B cell (primary cell): ENCODE data around the gene PLEKHO1. TPM values are rescaled to one million over a fixed set of nuclear protein-coding genes. Genes with fewer than 3 reads are reported as not detected.
A peak's percentile ranks its signal among the peaks of the same experiment; 100 is the strongest.

Experiments
- ATAC-seq: fragments of 200-7000 bp; cut with Tn5 transposase; one replicate; pipeline ENCODE4 v1.10.0; 2021; ENCODE audit warnings: low read depth, mild to moderate bottlenecking, moderate number of reproducible peaks, moderate library complexity
- CTCF ChIA-PET: fragments of 350-600 bp; sonication (Branson Sonifier 250); formaldehyde crosslinking; loops from one replicate; lab custom pipeline; 2021; ENCODE audit warnings: antibody characterized with exemption, inconsistent platforms; lab: Charles Lee
- POLR2A ChIA-PET: fragments of 350-600 bp; sonication (Branson Sonifier 250); formaldehyde crosslinking; loops from one replicate; lab custom pipeline; 2021; ENCODE audit warnings: antibody characterized with exemption; lab: Charles Lee
- DNase-seq: peaks from one replicate; pipeline ENCODE4 v3.0.0; 2013
- H2AFZ ChIP-seq: 2 replicates; pipeline ENCODE4 v1.6.1; 2012; ENCODE audit warnings: mild to moderate bottlenecking, low read depth, low read length; ENCODE audit not compliant: insufficient read depth, poor library complexity, severe bottlenecking
- H3K27ac ChIP-seq, 2 donors: 1 replicate in 1 of 2; 2 replicates in 1 of 2; pipeline ENCODE4 v1.5.1; 2012 to 2013; ENCODE audit warnings: low read length in 2 of 2, mild to moderate bottlenecking in 2 of 2, moderate library complexity in 1 of 2
- H3K27me3 ChIP-seq, 4 experiments: fragments of 200-600 bp in 1 of 4; sonication (generic) in 1 of 4; replicated peaks in 1 of 4; 1 replicate in 2 of 4; 2 replicates in 2 of 4; pipeline versions ENCODE4 v1.6.1 to v1.7.0; 2013 to 2016; ENCODE audit warnings: low read length in 3 of 4, mild to moderate bottlenecking in 2 of 4, mixed read lengths in 1 of 4, moderate library complexity in 1 of 4; ENCODE audit not compliant: insufficient read depth in 4 of 4, control insufficient read depth in 3 of 4; ENCODE audit errors: control extremely low read depth in 1 of 4
- H3K36me3 ChIP-seq, 2 experiments: replicated peaks in 1 of 2; 1 replicate in 1 of 2; 2 replicates in 1 of 2; pipeline versions ENCODE4 v1.6.1 to v1.7.1; 2013; ENCODE audit warnings: low read length in 1 of 2; ENCODE audit not compliant: insufficient read depth in 2 of 2, control insufficient read depth in 1 of 2; ENCODE audit errors: control extremely low read depth in 1 of 2, extremely low read depth in 1 of 2
- H3K4me1 ChIP-seq, 2 donors: fragments of 200-600 bp in 1 of 2; sonication (generic) in 1 of 2; 1 replicate in 1 of 2; 2 replicates in 1 of 2; pipeline versions ENCODE4 v1.5.1 to v1.6.1; 2013 to 2017; ENCODE audit warnings: low read length in 2 of 2; ENCODE audit not compliant: control insufficient read depth in 2 of 2, insufficient read depth in 2 of 2
- H3K4me2 ChIP-seq: replicated peaks from 2 replicates; pipeline ENCODE3; 2012; ENCODE audit warnings: mild to moderate bottlenecking, low read depth, low read length; ENCODE audit not compliant: poor library complexity, severe bottlenecking
- H3K4me3 ChIP-seq, 5 experiments: fragments of 200-600 bp in 1 of 5; sonication (generic) in 1 of 5; 1 replicate in 3 of 5; 2 replicates in 2 of 5; pipeline versions ENCODE4 v1.5.1 to v1.7.0; 2011 to 2016; ENCODE audit warnings: low read length in 4 of 5, mild to moderate bottlenecking in 4 of 5, low read depth in 2 of 5, control low read depth in 1 of 5, moderate library complexity in 1 of 5; ENCODE audit not compliant: insufficient read depth in 1 of 5; ENCODE audit errors: control extremely low read depth in 1 of 5, extremely low read depth in 1 of 5
- H3K79me2 ChIP-seq: fragments of 200-600 bp; sonication (generic); one replicate; pipeline ENCODE4 v1.6.0; 2016; ENCODE audit warnings: low read length; ENCODE audit not compliant: control insufficient read depth, insufficient read depth
- H3K9ac ChIP-seq: fragments of 200-600 bp; sonication (generic); 2 replicates; pipeline ENCODE4 v1.6.1; 2017; ENCODE audit warnings: mild to moderate bottlenecking, low read length, moderate library complexity
- H3K9me3 ChIP-seq, 3 donors: one replicate each; pipeline versions ENCODE4 v1.6.1 to v1.7.1; 2013; ENCODE audit warnings: low read length in 2 of 3; ENCODE audit not compliant: control insufficient read depth in 2 of 3, insufficient read depth in 1 of 3; ENCODE audit errors: control extremely low read depth in 1 of 3
- H4K20me1 ChIP-seq: 2 replicates; pipeline ENCODE4 v1.6.0; 2012; ENCODE audit warnings: mild to moderate bottlenecking, low read length; ENCODE audit not compliant: insufficient read depth, control insufficient read depth, poor library complexity, severe bottlenecking
- H3K27ac Mint-ChIP-seq: one replicate; pipeline ENCODE4 v1.8.0; 2021; ENCODE audit warnings: mixed read lengths
- H3K27me3 Mint-ChIP-seq: one replicate; pipeline ENCODE4 v1.8.0; 2021; ENCODE audit warnings: mixed read lengths
- H3K4me1 Mint-ChIP-seq: one replicate; pipeline ENCODE4 v1.8.0; 2021; ENCODE audit warnings: mixed read lengths
- H3K4me3 Mint-ChIP-seq: one replicate; pipeline ENCODE4 v1.8.0; 2021; ENCODE audit warnings: mixed read lengths
- H3K9me3 Mint-ChIP-seq: one replicate; pipeline ENCODE4 v1.8.0; 2022; ENCODE audit warnings: mixed read lengths; ENCODE audit not compliant: insufficient read depth
- EZH2 ChIP-seq: IDR thresholded peaks from 2 replicates; pipeline ENCODE4 v1.6.1; 2012; ENCODE audit warnings: borderline replicate concordance, low read depth, mild to moderate bottlenecking, moderate library complexity, low read length; ENCODE audit not compliant: insufficient read depth, poor library complexity, severe bottlenecking
- WGBS: methylation state at CpG from one replicate; pipeline ENCODE4 v1.1.5; 2013; ENCODE audit warnings: missing lambda C conversion rate; ENCODE audit not compliant: insufficient coverage; 5-methylcytosine and 5-hydroxymethylcytosine counted together
- intact Hi-C: fragments of 100-400 bp; cut with micrococcal nuclease; formaldehyde crosslinking; loops from one replicate; pipeline ENCODE4 v1.10.0; 2022
- polyA plus RNA-seq: library from polyadenylated mRNA; depleted of rRNA; stranded (reverse); fragments of >200 nt; gene quantifications from 2 replicates; pipeline ENCODE4 v1.2.3, GENCODE V29; 2012
- total RNA-seq, 2 donors: library from RNA; stranded (reverse); fragments of 120-200 nt in 1 of 2; gene quantifications; 1 replicate in 1 of 2; 2 replicates in 1 of 2; pipeline versions ENCODE4 v1.2.3 to v1.2.4, GENCODE V29; 2013 to 2022
- TF ChIP-seq, protein P1 (sequence below): fragments of 200-600 bp; IDR thresholded peaks from one replicate; pipeline ENCODE4 v1.8.0; 2022; ENCODE audit warnings: antibody characterized with exemption, mild to moderate bottlenecking

PLEKHO1 gene
- total and polyA plus RNA-seq, 2 donors (not counting 1 experiment from before 2014, with no cell fraction given), result 129 to 186 TPM

DNA sequence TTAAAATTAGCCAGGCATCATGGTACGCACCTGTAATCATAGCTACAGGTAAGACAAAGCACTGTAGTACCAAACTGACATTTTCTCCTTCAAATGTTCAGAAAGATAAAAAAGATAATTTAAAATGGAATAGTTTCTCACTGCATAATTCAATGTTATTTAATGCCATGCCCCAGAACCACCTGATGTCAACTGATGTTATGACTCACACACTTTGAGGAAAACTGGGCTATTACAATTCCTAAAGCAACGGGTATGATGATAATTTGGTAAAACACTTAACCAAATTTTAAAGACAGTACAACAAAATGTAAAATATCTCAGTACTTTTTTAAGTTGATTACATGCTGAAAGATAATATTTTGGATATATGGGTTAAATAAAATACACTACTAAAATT is 22.9 kb upstream of the PLEKHO1 start:
- H3K4me1 Mint-ChIP-seq, result peaks cover 9% of the 10 kb centered on the region
- ATAC-seq (no peak), DNase-seq (no peak)
- H4K20me1 ChIP-seq, result no peaks in the 10 kb centered on the region
- H3K9ac ChIP-seq, result no peak overlapping the region
- WGBS, result no CpG with 5 or more reads among the region's 2 CpGs
- TF ChIP-seq, protein P1, sequence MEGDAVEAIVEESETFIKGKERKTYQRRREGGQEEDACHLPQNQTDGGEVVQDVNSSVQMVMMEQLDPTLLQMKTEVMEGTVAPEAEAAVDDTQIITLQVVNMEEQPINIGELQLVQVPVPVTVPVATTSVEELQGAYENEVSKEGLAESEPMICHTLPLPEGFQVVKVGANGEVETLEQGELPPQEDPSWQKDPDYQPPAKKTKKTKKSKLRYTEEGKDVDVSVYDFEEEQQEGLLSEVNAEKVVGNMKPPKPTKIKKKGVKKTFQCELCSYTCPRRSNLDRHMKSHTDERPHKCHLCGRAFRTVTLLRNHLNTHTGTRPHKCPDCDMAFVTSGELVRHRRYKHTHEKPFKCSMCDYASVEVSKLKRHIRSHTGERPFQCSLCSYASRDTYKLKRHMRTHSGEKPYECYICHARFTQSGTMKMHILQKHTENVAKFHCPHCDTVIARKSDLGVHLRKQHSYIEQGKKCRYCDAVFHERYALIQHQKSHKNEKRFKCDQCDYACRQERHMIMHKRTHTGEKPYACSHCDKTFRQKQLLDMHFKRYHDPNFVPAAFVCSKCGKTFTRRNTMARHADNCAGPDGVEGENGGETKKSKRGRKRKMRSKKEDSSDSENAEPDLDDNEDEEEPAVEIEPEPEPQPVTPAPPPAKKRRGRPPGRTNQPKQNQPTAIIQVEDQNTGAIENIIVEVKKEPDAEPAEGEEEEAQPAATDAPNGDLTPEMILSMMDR, result no peak
- TF ChIP-seq EZH2, result no peak
- peaks cover 2% of the 10 kb centered on the region for H3K79me2 ChIP-seq
- H3K4me3 Mint-ChIP-seq, result no peak overlapping the region
- no peak overlapping the region for H3K27ac Mint-ChIP-seq
- ChIA-PET CTCF (interaction anchor here (1.1 to 2.6 kb wide), 2 partner anchors 35 to 38 kb away, joined by 3 to 8 read pairs; no protein-coding TSS in a partner anchor), POLR2A (no interaction called here)
- no peak overlapping the region for H3K4me2 ChIP-seq
- H3K36me3 ChIP-seq, result no peaks in the 10 kb centered on the region
- H3K4me1 ChIP-seq, result peaks cover 6 to 11% of the 10 kb centered on the region in 2 donors
- H3K9me3 Mint-ChIP-seq, result no peaks in the 10 kb centered on the region
- no peak overlapping the region for H3K27ac ChIP-seq
- H2AFZ ChIP-seq, result no peak overlapping the region
- intact Hi-C loops, result loop anchor here (5.0 kb wide), 1 partner anchor 35 kb away; no protein-coding TSS in a partner anchor
- no peaks in the 10 kb centered on the region for H3K27me3 Mint-ChIP-seq
- H3K27me3 ChIP-seq, result no peaks in the 10 kb centered on the region
- H3K9me3 ChIP-seq, result no peaks in the 10 kb centered on the region
- H3K4me3 ChIP-seq, result no peak overlapping the region

DNA sequence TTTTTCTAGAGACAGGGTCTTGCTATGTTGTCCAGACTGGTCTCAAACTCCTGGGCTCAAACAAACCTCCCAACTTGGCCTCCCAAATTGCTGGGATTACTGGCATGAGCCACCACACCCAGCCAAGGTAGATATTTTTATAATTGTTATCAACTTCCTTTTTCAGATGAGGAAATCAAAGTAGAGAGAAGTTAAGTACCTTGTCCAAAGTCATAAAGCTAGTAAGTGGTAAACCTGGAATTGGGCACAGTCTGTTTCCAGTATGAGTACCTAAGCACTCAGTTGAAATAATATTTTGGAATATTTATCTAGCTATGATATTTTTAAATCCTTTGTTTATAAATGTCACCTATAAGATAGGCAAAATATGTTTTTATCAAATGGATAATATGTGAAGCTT is 22.3 kb upstream of the PLEKHO1 start:
- no peaks in the 10 kb centered on the region for H3K27me3 ChIP-seq
- intact Hi-C loops, result loop anchor here (5.0 kb wide), 1 partner anchor 35 kb away; no protein-coding TSS in a partner anchor
- no peak for ATAC-seq
- no peak overlapping the region for H3K4me3 ChIP-seq
- H3K4me2 ChIP-seq, result peak overlapping the region; percentile 45
- POLR2A ChIA-PET, result interaction anchor here (0.5 kb wide), 1 partner anchor 884 kb away, joined by 3 read pairs; no protein-coding TSS in a partner anchor
- TF ChIP-seq, protein P1, result no peak
- no peak for TF ChIP-seq EZH2
- H3K27ac ChIP-seq, result peak overlapping the region in 1 of 2 donors; percentile 20
- no peak overlapping the region for H3K9ac ChIP-seq
- H3K9me3 ChIP-seq, result no peaks in the 10 kb centered on the region
- H4K20me1 ChIP-seq, result no peaks in the 10 kb centered on the region
- Mint-ChIP-seq H3K9me3 (no peaks in the 10 kb centered on the region), H3K4me1 (peaks cover 10% of the 10 kb centered on the region), H3K27ac (no peak overlapping the region), H3K27me3 (no peaks in the 10 kb centered on the region), H3K4me3 (no peak overlapping the region)
- peaks cover 2% of the 10 kb centered on the region for H3K79me2 ChIP-seq
- no peak for DNase-seq
- H3K36me3 ChIP-seq, result no peaks in the 10 kb centered on the region
- no peak overlapping the region for H2AFZ ChIP-seq
- H3K4me1 ChIP-seq, result peaks cover 6 to 11% of the 10 kb centered on the region in 2 donors
- CTCF ChIA-PET, result interaction anchor here (0.6 to 2.6 kb wide), 4 partner anchors 15 to 38 kb away, joined by 3 to 8 read pairs (median 3); no protein-coding TSS in a partner anchor
